LNCaP clone FGC (cell line): ENCODE data around the gene DDX59.

Experiments
- DNase-seq: peaks from one replicate; pipeline ENCODE4 v3.0.0-alpha.2; 2011; ENCODE audit warnings: low read depth
- H3K4me3 ChIP-seq: 2 replicates; pipeline ENCODE4 v1.5.1; 2011; ENCODE audit warnings: mild to moderate bottlenecking, low read depth, low read length, control low read depth
- TF ChIP-seq, protein P1 (sequence below): IDR thresholded peaks from 2 replicates; pipeline ENCODE4 v1.5.1; 2012; ENCODE audit warnings: mild to moderate bottlenecking; ENCODE audit not compliant: control insufficient read depth, insufficient read depth; ENCODE audit errors: extremely low read depth

Gene DDX59

DNA sequence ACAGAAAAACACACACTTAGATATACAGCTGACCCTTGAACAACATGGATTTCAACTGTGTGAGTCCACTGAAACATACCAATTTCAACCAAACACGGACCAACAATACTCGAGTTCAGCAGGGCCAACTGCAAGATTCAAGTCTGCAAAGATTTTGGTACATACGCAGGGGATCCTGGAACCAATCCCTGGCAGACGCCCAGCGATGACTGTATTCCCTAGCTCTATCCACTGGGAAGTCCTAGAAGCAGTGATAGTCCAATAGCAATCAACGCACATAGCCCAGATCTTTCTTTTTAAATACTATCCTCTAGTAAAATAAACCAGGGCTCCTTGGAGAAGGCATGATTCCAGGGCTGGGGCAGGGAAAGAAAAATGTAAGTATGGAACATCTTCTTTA lies 9.0 kb downstream of the DDX59 start:
- H3K4me3 ChIP-seq, result no peak overlapping the region
- DNase-seq, result no peak
- TF ChIP-seq, protein P1, sequence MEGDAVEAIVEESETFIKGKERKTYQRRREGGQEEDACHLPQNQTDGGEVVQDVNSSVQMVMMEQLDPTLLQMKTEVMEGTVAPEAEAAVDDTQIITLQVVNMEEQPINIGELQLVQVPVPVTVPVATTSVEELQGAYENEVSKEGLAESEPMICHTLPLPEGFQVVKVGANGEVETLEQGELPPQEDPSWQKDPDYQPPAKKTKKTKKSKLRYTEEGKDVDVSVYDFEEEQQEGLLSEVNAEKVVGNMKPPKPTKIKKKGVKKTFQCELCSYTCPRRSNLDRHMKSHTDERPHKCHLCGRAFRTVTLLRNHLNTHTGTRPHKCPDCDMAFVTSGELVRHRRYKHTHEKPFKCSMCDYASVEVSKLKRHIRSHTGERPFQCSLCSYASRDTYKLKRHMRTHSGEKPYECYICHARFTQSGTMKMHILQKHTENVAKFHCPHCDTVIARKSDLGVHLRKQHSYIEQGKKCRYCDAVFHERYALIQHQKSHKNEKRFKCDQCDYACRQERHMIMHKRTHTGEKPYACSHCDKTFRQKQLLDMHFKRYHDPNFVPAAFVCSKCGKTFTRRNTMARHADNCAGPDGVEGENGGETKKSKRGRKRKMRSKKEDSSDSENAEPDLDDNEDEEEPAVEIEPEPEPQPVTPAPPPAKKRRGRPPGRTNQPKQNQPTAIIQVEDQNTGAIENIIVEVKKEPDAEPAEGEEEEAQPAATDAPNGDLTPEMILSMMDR, result no peak

DNA sequence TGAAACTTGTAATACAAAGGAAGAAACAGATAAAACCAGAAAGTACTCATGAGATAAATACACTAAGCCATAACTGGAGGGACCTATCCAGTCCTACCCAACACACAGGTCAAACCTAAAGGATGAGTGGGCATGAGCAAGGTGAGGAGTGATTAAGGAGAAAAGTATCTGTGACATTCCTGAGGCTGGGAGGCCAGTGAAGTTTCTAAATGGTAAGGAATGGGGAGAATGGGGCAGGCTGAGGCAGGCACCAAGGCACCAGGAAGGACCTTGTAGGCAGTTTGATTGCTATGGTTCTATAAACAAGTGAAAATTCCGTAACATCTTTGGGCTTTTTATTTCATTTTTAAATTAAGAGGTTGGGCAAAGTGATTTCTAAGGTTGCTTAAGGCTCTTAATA lies 10.4 kb downstream of the DDX59 start:
- no peak for DNase-seq
- no peak overlapping the region for H3K4me3 ChIP-seq
- TF ChIP-seq, protein P1, result no peak

DNA sequence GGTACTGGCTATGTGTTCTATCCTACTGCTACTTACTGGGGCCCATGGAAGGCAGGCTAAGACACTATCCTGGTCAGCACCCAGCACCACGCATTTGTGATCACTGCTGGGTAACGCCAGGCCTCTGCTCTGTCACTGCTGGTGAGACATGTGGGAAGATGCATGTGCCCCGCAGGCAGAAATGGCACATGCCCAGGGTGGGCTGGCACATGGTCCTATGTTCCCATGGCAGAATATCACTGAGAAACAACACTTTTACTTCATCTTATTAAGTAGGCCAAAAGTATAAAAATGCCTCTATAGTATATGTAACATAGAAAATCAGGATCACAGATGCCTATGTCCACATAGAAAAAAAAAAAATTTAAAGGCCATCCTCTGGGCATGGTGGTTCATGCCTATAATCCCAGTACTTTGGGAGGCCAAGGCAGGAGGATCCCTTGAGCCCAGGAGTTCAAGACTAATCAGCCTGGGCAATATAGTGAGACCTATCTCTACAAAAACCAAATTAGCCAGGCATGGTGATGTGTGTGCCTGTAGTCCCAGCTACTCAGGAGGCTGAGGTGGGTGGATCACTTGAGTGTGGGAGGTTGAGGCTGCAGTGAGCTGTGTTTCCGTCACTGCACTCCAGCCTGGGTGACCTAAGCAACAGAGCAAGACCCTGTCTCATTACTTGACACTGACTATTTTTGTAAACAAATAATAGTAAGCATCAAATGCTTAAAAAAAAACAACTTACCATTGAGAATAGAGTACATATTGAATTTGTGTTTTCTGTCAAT lies 11.5 kb downstream of the DDX59 start:
- no peak for DNase-seq
- TF ChIP-seq, protein P1, result no peak
- no peak overlapping the region for H3K4me3 ChIP-seq

DNA sequence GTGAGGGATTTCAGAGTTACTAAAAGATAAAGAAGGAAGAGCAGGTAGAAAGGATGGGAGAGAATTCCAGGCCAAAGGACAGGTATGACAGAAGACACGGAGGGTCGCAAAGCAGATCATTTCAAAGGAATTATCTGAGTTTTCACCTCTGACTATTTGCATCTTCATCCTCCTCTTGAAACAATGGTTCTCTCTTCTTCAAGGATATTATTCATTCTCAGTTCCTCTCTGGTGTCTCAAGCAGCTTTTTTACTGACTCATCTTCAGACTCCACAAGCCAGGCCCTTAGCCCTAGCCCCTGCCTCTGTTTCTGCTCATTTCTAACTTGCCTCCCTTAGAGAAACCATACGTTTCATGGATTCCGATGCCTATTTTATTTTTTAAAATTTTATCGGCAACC lies 15.0 kb downstream of the DDX59 start:
- no peak for DNase-seq
- TF ChIP-seq, protein P1, result no peak
- no peak overlapping the region for H3K4me3 ChIP-seq

DNA sequence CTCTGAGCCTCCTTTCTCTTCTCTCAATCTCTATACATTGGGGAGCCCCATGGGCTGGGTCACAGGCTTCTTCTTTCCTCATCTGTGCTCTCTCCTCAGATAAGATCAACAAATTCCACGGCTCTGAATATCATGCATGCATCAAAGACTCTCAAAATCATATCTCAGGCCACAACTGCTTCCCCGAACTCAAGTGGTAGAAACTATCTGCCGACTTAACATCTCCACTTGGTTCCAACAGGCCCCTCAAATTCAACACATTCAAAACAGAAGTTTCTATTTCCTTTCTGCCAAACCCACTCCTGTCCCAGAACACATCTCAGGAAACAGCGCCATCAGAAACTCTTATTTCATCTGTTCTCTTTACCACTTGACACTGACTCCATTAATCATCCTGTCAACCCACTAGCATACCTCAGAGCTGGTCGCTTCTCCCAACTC lies 16.7 kb downstream of the DDX59 start:
- DNase-seq, result no peak
- H3K4me3 ChIP-seq, result no peak overlapping the region
- TF ChIP-seq, protein P1, result no peak

DNA sequence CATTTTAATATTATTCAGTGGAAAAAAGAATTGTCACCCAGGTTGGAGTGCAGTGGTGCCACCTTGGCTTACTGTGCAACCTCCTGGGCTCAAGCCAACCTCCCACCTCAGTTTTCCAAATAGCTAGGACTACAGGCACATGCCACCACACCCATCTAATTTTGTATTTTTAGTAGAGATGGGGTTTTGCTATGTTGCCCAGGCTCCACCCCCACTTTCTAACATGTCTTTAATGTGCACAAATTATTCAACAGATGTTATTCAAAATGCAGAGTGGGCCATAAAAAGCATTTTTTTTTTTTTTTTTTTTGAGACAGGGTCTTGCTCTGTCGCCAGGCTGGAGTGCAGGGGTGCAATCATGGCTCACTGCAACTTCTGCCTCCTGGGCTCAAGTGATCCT lies 17.3 kb downstream of the DDX59 start:
- DNase-seq, result no peak
- no peak overlapping the region for H3K4me3 ChIP-seq
- TF ChIP-seq, protein P1, result no peak

DNA sequence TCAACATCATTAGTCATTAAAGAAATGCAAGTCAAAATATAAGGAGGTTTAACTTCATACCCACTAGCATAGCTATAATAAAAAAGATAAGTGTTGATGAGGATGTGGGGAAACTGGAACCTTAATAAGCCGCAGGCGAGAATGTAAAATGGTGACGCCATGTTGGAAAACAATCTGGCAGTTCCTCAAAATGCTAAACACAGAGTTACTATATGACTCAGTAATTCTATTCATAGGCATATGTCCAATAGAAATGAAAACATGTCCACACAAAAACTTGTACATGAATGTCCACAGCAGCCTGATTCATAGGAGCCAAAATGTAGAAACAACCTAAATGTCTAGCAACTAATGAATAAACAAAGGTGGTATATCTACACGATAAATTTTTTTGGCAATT lies 23.2 kb downstream of the DDX59 start:
- H3K4me3 ChIP-seq, result no peak overlapping the region
- no peak for DNase-seq
- TF ChIP-seq, protein P1, result no peak
